A673 (cell line): ENCODE measurements around the gene COL4A2. TPM values are rescaled to one million over a fixed set of nuclear protein-coding genes. Genes with fewer than 3 reads are reported as not detected.

Source experiments
- BruUV-seq: library from RNA; stranded (reverse); fragments of 400-500 nt; replicated peaks from 2 replicates; lab custom pipeline; 2021; lab: Mats Ljungman, UMichigan
- CTCF ChIA-PET: fragments of 300-600 bp; sonication (Branson Sonifier 250); formaldehyde crosslinking; loops from one replicate; lab custom pipeline; 2022; ENCODE audit warnings: antibody characterized with exemption; lab: Charles Lee
- POLR2A ChIA-PET: fragments of 300-600 bp; sonication (Branson Sonifier 250); formaldehyde crosslinking; loops from one replicate; lab custom pipeline; 2022; ENCODE audit warnings: antibody characterized with exemption; ENCODE audit not compliant: low non-redundant PET; lab: Charles Lee
- DNase-seq: peaks from one replicate; pipeline ENCODE4 v3.0.0-alpha.2; 2015; ENCODE audit warnings: low spot score
- H3K27ac ChIP-seq: fragments of 200-600 bp; sonication (generic); 2 replicates; pipeline ENCODE4 v1.5.1; 2016; ENCODE audit warnings: mixed run types, low read depth, mild to moderate bottlenecking, mixed read lengths, antibody characterized with exemption, low read length; ENCODE audit not compliant: poor library complexity, severe bottlenecking
- H3K27me3 ChIP-seq: fragments of 200-600 bp; sonication (generic); replicated peaks from 2 replicates; pipeline ENCODE4 v1.6.1; 2017; ENCODE audit warnings: mixed run types, low read depth, mild to moderate bottlenecking, mixed read lengths, antibody characterized with exemption, low read length; ENCODE audit not compliant: insufficient read depth, poor library complexity
- H3K36me3 ChIP-seq: fragments of 200-600 bp; sonication (generic); 2 replicates; pipeline ENCODE4 v1.6.1; 2016; ENCODE audit warnings: mixed run types, mild to moderate bottlenecking, mixed read lengths, antibody characterized with exemption, low read length; ENCODE audit not compliant: insufficient read depth, poor library complexity, severe bottlenecking
- H3K4me1 ChIP-seq: fragments of 200-600 bp; sonication (generic); 2 replicates; pipeline ENCODE4 v1.6.1; 2017; ENCODE audit warnings: mixed run types, mild to moderate bottlenecking, mixed read lengths, antibody characterized with exemption, low read length; ENCODE audit not compliant: insufficient read depth, poor library complexity, severe bottlenecking
- H3K4me3 ChIP-seq: fragments of 200-600 bp; sonication (generic); 2 replicates; pipeline ENCODE4 v1.5.1; 2016; ENCODE audit warnings: low read depth, mixed run types, mild to moderate bottlenecking, mixed read lengths, low read length; ENCODE audit not compliant: poor library complexity, severe bottlenecking
- H3K9me3 ChIP-seq: fragments of 200-600 bp; sonication (generic); 2 replicates; pipeline ENCODE4 v1.6.1; 2016; ENCODE audit warnings: mixed run types, low read depth, mild to moderate bottlenecking, mixed read lengths, antibody characterized with exemption, low read length; ENCODE audit not compliant: poor library complexity, severe bottlenecking
- EZH2 ChIP-seq: fragments of 200-600 bp; sonication (generic); IDR thresholded peaks from 2 replicates; pipeline ENCODE4 v1.6.1; 2017; ENCODE audit warnings: borderline replicate concordance, low read depth, mild to moderate bottlenecking, mixed read lengths, antibody characterized with exemption, low read length; ENCODE audit not compliant: poor library complexity, severe bottlenecking
- intact Hi-C: fragments of 100-400 bp; cut with micrococcal nuclease; formaldehyde crosslinking; loops from one replicate; pipeline ENCODE4 v1.10.0; 2022; ENCODE audit not compliant: unreplicated experiment
- total RNA-seq: library from RNA; stranded (reverse); gene quantifications from 2 replicates; pipeline ENCODE4 v1.2.3, GENCODE V29; 2021
- TF ChIP-seq, protein P1 (sequence below): fragments of 300-800, 200-600 bp; sonication (generic); conservative IDR thresholded peaks from 2 replicates; pipeline ENCODE4 v1.5.1; 2017; ENCODE audit warnings: low read depth, mild to moderate bottlenecking, antibody characterized with exemption, low read length, moderate library complexity, mixed read lengths

COL4A2 gene
- total RNA-seq, 1 experiment from 2014 or later = 184 TPM

DNA sequence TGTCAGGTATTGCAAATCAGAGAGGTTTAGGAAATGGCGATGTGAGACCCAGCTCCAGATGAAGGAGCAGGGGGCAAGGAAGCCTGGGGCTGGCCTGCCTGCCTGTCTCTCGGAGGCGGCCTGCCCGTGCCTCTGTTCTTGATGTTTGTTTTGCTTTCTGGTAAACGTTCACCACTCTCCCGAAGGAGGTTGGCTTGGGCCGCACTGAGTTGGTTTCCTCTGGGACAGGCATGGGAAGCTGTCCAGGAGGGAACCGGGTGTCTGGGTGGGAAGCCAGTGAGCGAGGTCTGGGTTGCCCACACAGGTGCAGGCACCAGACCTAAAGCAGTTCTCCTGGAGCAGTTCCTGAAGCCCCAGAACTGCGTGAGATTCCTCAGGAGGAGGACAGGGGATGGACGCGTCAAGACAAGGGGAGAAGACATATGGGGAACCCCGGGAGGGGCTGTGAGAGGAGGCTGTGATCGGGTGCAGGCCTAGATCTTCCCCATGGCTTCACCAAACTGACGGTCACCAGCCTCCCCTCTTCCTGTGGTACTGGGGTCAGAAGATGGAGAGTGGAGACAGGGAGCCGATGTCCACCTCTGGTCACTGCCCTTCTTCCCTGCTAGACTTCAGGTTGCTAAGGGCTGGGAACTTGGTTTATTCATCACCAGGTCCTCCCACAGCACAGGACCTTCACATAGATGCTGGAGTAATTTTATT lies 15.2 kb downstream of the COL4A2 start:
- peak overlapping the region; percentile 24 for H3K27ac ChIP-seq
- H3K27me3 ChIP-seq = no peaks in the 10 kb centered on the region
- H3K9me3 ChIP-seq = no peaks in the 10 kb centered on the region
- ChIA-PET CTCF (no interaction called here), POLR2A (no interaction called here)
- BruUV-seq = no TSS peak
- peaks cover 94% of the 10 kb centered on the region for H3K4me1 ChIP-seq
- H3K36me3 ChIP-seq = peaks cover 2% of the 10 kb centered on the region
- TF ChIP-seq, protein P1, sequence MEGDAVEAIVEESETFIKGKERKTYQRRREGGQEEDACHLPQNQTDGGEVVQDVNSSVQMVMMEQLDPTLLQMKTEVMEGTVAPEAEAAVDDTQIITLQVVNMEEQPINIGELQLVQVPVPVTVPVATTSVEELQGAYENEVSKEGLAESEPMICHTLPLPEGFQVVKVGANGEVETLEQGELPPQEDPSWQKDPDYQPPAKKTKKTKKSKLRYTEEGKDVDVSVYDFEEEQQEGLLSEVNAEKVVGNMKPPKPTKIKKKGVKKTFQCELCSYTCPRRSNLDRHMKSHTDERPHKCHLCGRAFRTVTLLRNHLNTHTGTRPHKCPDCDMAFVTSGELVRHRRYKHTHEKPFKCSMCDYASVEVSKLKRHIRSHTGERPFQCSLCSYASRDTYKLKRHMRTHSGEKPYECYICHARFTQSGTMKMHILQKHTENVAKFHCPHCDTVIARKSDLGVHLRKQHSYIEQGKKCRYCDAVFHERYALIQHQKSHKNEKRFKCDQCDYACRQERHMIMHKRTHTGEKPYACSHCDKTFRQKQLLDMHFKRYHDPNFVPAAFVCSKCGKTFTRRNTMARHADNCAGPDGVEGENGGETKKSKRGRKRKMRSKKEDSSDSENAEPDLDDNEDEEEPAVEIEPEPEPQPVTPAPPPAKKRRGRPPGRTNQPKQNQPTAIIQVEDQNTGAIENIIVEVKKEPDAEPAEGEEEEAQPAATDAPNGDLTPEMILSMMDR = no peak
- TF ChIP-seq EZH2 = no peak
- no peak overlapping the region for H3K4me3 ChIP-seq
- no peak for DNase-seq
- intact Hi-C loops = loop anchor here (5.0 to 10.0 kb wide), 2 partner anchors 95 to 393 kb away; partner anchors contain the start of gene ING1

DNA sequence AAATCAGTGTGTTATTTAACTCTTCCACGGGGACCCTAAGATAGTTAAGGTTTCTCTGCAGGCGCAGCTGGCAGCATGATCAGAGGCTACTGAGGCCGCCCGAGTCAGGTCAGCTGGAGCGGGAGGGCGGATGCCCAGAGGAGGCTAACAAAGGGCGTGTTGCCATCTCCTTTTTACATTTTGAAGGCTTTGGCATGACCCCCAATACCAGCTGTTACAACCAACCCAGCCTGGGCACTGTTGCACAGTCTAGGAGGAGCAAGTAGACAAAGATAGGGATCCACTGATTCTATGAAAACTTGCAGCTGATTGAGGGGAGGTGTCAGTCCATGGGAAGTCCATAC lies 15.7 kb downstream of the COL4A2 start:
- H3K27me3 ChIP-seq = no peaks in the 10 kb centered on the region
- no peak overlapping the region for H3K4me3 ChIP-seq

DNA sequence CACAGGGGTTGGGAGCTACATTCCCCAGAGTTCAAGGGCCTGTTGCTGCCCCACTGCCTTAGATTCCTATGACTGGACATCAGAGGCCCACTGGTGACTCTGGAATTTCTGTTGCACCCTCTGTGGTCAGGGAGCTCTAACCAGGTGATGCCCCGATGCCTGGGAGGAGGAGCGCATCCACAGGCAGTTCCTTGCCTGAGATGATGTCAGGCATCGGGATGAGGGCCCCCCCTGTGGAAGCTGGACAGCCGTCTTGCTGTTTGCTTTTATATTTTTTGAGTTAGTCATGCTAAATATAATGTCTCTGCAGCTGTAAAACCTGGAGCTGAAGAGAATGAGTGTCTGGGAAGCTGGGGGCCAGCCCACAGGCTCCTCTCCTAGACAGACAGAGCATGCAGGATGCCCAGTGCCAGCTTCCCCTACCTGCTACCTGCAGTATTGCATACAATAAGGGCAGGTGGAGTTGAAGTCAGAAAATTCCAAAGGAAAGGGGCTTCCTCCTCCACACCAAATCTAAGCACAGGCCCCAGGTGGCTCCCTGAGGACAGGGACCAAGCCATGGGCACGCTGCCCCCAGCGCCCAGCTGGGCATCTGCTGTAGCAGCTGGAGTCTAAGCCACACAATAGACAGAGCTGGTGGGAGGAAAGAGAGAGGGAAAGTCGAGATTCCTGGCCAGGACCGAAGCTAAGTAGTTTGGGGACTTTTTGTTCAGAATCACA lies 16.2 kb downstream of the COL4A2 start:
- no peak for TF ChIP-seq EZH2
- TF ChIP-seq, protein P1 = no peak; the same call in 1 of the 2 replicates
- peak; percentile 41 for DNase-seq
- no TSS peak for BruUV-seq
- H3K9me3 ChIP-seq = no peaks in the 10 kb centered on the region
- ChIA-PET CTCF (no interaction called here), POLR2A (no interaction called here)
- H3K4me3 ChIP-seq = no peak overlapping the region
- intact Hi-C loops = loop anchor here (5.0 to 10.0 kb wide), 2 partner anchors 94 to 391 kb away; partner anchors contain the start of gene ING1
- H3K36me3 ChIP-seq = no peaks in the 10 kb centered on the region
- peak overlapping the region; percentile 24 for H3K27ac ChIP-seq
- no peaks in the 10 kb centered on the region for H3K27me3 ChIP-seq
- peaks cover 97% of the 10 kb centered on the region for H3K4me1 ChIP-seq

More for the DNA sequence above, 15.7 kb downstream of the COL4A2 start:
- intact Hi-C loops = loop anchor here (5.0 to 10.0 kb wide), 2 partner anchors 95 to 392 kb away; partner anchors contain the start of gene ING1
- H3K4me1 ChIP-seq = peaks cover 97% of the 10 kb centered on the region
- DNase-seq = no peak
- ChIA-PET CTCF (no interaction called here), POLR2A (no interaction called here)
- H3K36me3 ChIP-seq = no peaks in the 10 kb centered on the region
- TF ChIP-seq, protein P1 = no peak
- TF ChIP-seq EZH2 = no peak
- peak overlapping the region; percentile 24 for H3K27ac ChIP-seq
- no peaks in the 10 kb centered on the region for H3K9me3 ChIP-seq
- BruUV-seq = no TSS peak
